Endothelial cell of hepatic sinusoid (primary cell): ENCODE measurements around the gene ACSM3.

ENCODE experiments used
- in situ Hi-C: cut with HindIII; loops from 2 replicates; pipeline ENCODE4 v1.10.0; 2017; ENCODE audit warnings: low sequenced_read_pairs

Gene ACSM3

GRCh38 chr16:20846551-20846950 is 82.7 kb downstream of the ACSM3 start:
- in situ Hi-C loops, result loop anchor here (5.0 to 10.0 kb wide), 2 partner anchors 61 to 238 kb away; no protein-coding TSS in a partner anchor
